ENCODE data around the gene TMEM145. TPM values are rescaled to one million over a fixed set of nuclear protein-coding genes. Genes with fewer than 3 reads are reported as not detected.

The TMEM145 gene
- total RNA-seq, 4 donors from 2014 or later, result not detected

DNA sequence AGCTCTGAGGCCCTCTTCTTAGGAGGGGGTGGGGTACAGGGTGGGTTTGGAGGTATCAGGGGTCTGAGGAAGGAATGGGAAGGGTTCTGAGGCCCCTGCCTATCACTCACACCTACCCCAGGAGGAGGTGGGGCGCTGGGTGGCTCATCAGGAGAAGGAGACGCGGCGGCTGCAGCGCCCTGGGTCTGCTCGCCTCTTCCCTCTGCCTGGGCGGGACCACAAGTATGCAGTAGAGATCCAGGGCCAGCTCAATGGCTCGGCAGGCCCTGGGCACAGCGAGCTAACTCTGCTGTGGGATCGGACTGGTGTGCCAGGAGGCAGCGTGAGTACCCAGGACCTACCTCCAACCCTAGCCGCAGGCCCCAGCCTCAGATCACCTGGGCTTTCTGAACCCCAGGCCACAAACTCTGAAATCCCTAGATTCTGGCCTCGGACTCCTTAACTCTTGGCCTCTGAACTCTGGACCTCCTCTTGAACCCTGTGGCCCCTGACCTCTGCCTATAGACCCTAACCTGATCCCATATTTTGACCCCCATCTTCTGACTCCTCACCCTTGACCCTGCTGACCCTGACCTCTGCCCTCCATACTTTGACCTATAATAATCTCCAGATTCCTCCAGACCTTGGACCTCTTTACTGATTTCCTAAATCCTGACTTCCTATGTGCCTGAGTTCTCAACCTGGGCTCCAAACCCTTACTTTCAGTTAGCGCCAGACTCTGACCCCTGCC lies 36.4 kb downstream of the TMEM145 start:
- in situ Hi-C loops (cut with MboI; ENCODE audit: low pct_ligation_motif_present in 1 of 4, low pct_unique_long_range_greater_than_20kb in 1 of 4, low sequenced_read_pairs in 3 of 4), result no loop called here
- H3K36me3 ChIP-seq, result peaks cover 0 to 7% (median 0%) of the 10 kb centered on the region in 4 donors
- H3K4me3 ChIP-seq, result no peak overlapping the region
- DNase-seq, result no peak
- H3K27me3 ChIP-seq, result no peaks in the 10 kb centered on the region
- WGBS, 2 donors (ENCODE audit: low coverage in 1 of 2), result 90 to 100% methylated on average over 6 to 14 of the region's 14 CpGs
- TF ChIP-seq EP300 (IDR thresholded peaks at IDR 0.05; ENCODE audit: low read depth) (no peak), CTCF (IDR thresholded peaks at IDR 0.05) (no peak), POLR2A (IDR thresholded peaks at IDR 0.05) (no peak), POLR2AphosphoS5 (IDR thresholded peaks at IDR 0.05) (no peak)
- intact Hi-C loops (cut with DNase I; ENCODE audit: low total_unique reads), result no loop called here
- H3K27ac ChIP-seq, result no peak overlapping the region
- H3K9me3 ChIP-seq, result no peaks in the 10 kb centered on the region
- H3K4me1 ChIP-seq, result no peaks in the 10 kb centered on the region

DNA sequence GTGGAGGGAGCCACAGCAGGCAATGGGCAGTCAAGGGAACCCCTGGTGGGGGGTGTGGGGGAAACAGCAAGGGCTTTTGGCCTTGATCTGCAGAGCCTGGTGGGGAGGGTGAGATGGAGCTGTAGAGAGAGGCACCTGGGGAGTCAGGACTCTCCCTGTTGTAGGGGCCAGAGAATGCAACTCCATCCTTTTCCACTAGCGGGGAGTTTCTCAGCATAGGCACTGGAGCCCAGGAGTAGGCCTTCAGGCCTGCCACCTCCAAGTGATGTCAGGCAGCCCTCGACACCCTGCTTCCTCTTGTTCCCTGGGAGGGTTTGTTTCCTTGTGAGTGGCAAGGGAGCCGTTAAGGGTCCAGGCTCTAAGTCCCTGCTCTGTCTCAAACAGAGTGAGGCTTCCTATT lies 37.3 kb downstream of the TMEM145 start:
- no peak overlapping the region for H3K27ac ChIP-seq
- no peaks in the 10 kb centered on the region for H3K27me3 ChIP-seq
- no peak overlapping the region for H3K4me3 ChIP-seq
- WGBS, 2 donors (ENCODE audit: low coverage in 1 of 2), result 88% methylated on average over 3 of the region's 3 CpGs; no CpG with 5 or more reads in 1 of the 2 donors
- no peaks in the 10 kb centered on the region for H3K4me1 ChIP-seq
- no peak for DNase-seq
- intact Hi-C loops (cut with DNase I; ENCODE audit: low total_unique reads) (no loop called here), in situ Hi-C loops (cut with MboI; ENCODE audit: low pct_ligation_motif_present in 1 of 4, low pct_unique_long_range_greater_than_20kb in 1 of 4, low sequenced_read_pairs in 3 of 4) (no loop called here)
- no peak for TF ChIP-seq POLR2AphosphoS5 (IDR thresholded peaks at IDR 0.05)
- TF ChIP-seq CTCF (IDR thresholded peaks at IDR 0.05), result no peak
- TF ChIP-seq EP300 (IDR thresholded peaks at IDR 0.05; ENCODE audit: low read depth), result no peak
- TF ChIP-seq POLR2A (IDR thresholded peaks at IDR 0.05), result no peak
- peaks cover 0 to 2% (median 0%) of the 10 kb centered on the region in 4 donors for H3K36me3 ChIP-seq
- H3K9me3 ChIP-seq, result no peaks in the 10 kb centered on the region

DNA sequence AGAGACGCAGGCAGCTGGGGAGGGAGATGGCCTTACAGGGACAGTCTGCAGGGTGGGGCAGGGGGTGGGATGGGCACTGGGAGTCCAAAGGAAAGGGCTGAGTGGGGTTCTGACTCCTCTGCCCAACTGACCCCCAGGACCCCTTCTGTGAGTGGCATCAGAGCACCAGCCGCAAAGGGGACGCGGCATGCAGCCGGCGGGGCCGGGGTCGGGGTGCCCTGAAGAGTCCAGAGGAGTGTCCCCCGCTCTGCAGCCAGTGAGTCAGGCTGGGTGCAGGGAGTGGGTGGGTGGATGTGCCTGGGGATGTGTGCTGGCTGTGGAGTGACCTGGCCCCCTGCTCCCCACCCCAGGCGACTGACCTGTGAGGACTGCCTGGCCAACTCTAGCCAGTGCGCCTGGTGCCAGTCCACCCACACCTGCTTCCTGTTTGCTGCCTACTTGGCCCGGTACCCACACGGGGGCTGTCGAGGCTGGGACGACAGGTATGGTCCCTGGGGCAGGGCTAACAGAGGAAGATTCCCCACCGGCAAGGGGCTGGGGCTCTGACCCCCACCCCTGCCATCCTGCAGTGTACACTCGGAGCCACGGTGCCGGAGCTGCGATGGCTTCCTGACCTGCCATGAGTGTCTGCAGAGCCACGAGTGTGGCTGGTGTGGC lies 38.1 kb downstream of the TMEM145 start:
- TF ChIP-seq EP300 (IDR thresholded peaks at IDR 0.05; ENCODE audit: low read depth) (no peak), POLR2A (IDR thresholded peaks at IDR 0.05) (no peak), CTCF (IDR thresholded peaks at IDR 0.05) (no peak), POLR2AphosphoS5 (IDR thresholded peaks at IDR 0.05) (no peak)
- Histone ChIP-seq H3K27ac (no peak overlapping the region), H3K9me3 (no peaks in the 10 kb centered on the region), H3K36me3 (no peaks in the 10 kb centered on the region), H3K27me3 (no peaks in the 10 kb centered on the region), H3K4me1 (no peaks in the 10 kb centered on the region), H3K4me3 (no peak overlapping the region)
- intact Hi-C loops (cut with DNase I; ENCODE audit: low total_unique reads), result no loop called here
- DNase-seq, result no peak
- WGBS, 2 donors (ENCODE audit: low coverage in 1 of 2), result 89 to 100% methylated on average over 1 to 19 of the region's 21 CpGs
- in situ Hi-C loops (cut with MboI; ENCODE audit: low pct_ligation_motif_present in 1 of 4, low pct_unique_long_range_greater_than_20kb in 1 of 4, low sequenced_read_pairs in 3 of 4), result no loop called here

DNA sequence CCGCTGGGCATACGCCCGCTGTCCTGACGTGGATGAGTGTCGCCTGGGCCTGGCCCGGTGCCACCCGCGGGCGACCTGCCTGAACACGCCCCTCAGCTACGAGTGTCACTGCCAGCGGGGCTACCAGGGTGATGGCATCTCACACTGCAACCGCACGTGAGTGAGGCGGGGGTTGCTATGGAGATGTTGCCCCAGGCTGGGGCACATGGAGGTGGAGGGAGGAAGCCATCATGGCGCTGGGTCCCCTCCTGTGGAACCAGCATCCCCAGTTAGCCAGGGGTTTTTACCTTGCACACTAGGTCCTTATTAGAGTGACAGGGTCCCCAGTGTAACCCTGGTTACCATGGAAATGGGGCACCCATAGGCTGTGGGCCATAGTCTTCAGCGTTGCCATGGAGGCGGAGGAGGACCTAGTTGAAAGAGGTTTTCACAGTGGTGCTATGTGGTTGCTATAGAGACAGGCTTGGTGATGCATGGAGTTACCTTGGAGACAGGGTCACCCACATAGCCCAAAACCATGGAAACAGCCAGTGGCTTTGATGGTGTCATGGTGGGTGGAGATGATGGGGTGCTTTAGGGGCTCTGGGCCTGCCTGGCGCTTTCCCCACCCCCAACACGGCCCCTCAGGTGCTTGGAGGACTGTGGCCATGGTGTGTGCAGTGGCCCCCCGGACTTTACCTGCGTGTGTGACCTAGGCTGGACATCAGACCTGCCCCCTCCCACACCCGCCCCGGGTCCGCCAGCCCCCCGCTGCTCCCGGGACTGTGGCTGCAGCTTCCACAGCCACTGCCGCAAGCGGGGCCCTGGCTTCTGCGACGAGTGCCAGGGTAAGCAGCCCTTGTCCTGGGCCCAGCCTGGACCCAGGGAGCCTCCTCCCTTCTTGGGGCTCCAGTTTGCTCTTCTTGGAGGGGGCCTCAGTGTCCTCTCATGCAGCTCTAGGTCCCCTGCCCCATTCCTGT lies 39.5 kb downstream of the TMEM145 start:
- no peak overlapping the region for H3K4me3 ChIP-seq
- in situ Hi-C loops (cut with MboI; ENCODE audit: low pct_ligation_motif_present in 1 of 4, low pct_unique_long_range_greater_than_20kb in 1 of 4, low sequenced_read_pairs in 3 of 4), result no loop called here
- no peak overlapping the region for H3K27ac ChIP-seq
- no peak for DNase-seq
- H3K4me1 ChIP-seq, result no peaks in the 10 kb centered on the region
- intact Hi-C loops (cut with DNase I; ENCODE audit: low total_unique reads), result no loop called here
- TF ChIP-seq POLR2A (IDR thresholded peaks at IDR 0.05), result no peak
- TF ChIP-seq EP300 (IDR thresholded peaks at IDR 0.05; ENCODE audit: low read depth), result no peak
- no peak for TF ChIP-seq CTCF (IDR thresholded peaks at IDR 0.05)
- no peak for TF ChIP-seq POLR2AphosphoS5 (IDR thresholded peaks at IDR 0.05)
- no peaks in the 10 kb centered on the region for H3K27me3 ChIP-seq
- no peaks in the 10 kb centered on the region for H3K36me3 ChIP-seq
- no peaks in the 10 kb centered on the region for H3K9me3 ChIP-seq
- WGBS, 2 donors (ENCODE audit: low coverage in 1 of 2), result 91% methylated on average over 29 of the region's 31 CpGs; no CpG with 5 or more reads in 1 of the 2 donors

Measured in transverse colon (tissue), 4 donors.